GM12878 (cell line): Measurements from ENCODE around the gene PNPLA5. TPM values are rescaled to one million over a fixed set of nuclear protein-coding genes. Genes with fewer than 3 reads are reported as not detected.

Experiments
- EED ChIP-seq: sonication (generic); IDR thresholded peaks from 2 replicates; pipeline ENCODE4 v1.6.1; 2016; ENCODE audit warnings: antibody characterized with exemption, low read depth
- IKZF1 ChIP-seq: fragments of 450-650 bp; conservative IDR thresholded peaks from 2 replicates; pipeline ENCODE4 v1.6.1; 2017; ENCODE audit warnings: antibody characterized with exemption, mild to moderate bottlenecking
- RBBP5 ChIP-seq: fragments of 200-600 bp; sonication (generic); conservative IDR thresholded peaks from 2 replicates; pipeline ENCODE4 v1.6.1; 2016
- polyA plus RNA-seq, 11 experiments: library from polyadenylated mRNA; depleted of rRNA in 4 of 11; unstranded in 6 of 11; stranded (reverse) in 5 of 11; fragments of >200 nt; fragmentation: Nextera tagmentation in 4 of 11; fragmentation: Illumina TruSeq in 1 of 11; extraction: Ambion mirVana in 4 of 11; extraction: Trizol in 1 of 11; gene quantifications; 1 replicate in 1 of 11; 2 replicates in 10 of 11; pipeline versions ENCODE4 v1.2.1 to v1.2.3, GENCODE V29; 2011 to 2016; ENCODE audit warnings: inconsistent platforms in 2 of 11, missing spikeins in 2 of 11, low read depth in 1 of 11
- total RNA-seq, 4 experiments: library from RNA; depleted of rRNA in 3 of 4; stranded (reverse); fragments of >200 nt in 3 of 4; fragmentation: Illumina TruSeq in 1 of 4; extraction: Trizol in 1 of 4; gene quantifications; 2 replicates each; pipeline versions ENCODE4 v1.2.1 to v1.2.3, GENCODE V29; 2013 to 2021
- TF ChIP-seq, protein P1 (sequence below): fragments of 150-350 bp; IDR thresholded peaks from 2 replicates; pipeline ENCODE4 v1.6.1; 2014; ENCODE audit warnings: mild to moderate bottlenecking, low read depth, low read length
- TF ChIP-seq, protein P2 (sequence below): IDR thresholded peaks from 2 replicates; pipeline ENCODE4 v1.6.1; 2012; ENCODE audit warnings: low read depth, low read length, improper control_type of control experiment
- TF ChIP-seq, protein P3 (sequence below): fragments of 450-650 bp; IDR thresholded peaks from 2 replicates; pipeline ENCODE4 v1.6.1; 2016; ENCODE audit warnings: mild to moderate bottlenecking
- TF ChIP-seq, protein P4 (sequence below): IDR thresholded peaks from 2 replicates; pipeline ENCODE4 v1.6.1; 2011; ENCODE audit warnings: mild to moderate bottlenecking, low read depth, low read length, moderate library complexity; ENCODE audit not compliant: insufficient replicate concordance

The PNPLA5 gene
- total and polyA plus RNA-seq, 10 of the 15 experiments (the other 5 are each of a cell fraction or from before 2014, with no cell fraction given) = not detected

DNA sequence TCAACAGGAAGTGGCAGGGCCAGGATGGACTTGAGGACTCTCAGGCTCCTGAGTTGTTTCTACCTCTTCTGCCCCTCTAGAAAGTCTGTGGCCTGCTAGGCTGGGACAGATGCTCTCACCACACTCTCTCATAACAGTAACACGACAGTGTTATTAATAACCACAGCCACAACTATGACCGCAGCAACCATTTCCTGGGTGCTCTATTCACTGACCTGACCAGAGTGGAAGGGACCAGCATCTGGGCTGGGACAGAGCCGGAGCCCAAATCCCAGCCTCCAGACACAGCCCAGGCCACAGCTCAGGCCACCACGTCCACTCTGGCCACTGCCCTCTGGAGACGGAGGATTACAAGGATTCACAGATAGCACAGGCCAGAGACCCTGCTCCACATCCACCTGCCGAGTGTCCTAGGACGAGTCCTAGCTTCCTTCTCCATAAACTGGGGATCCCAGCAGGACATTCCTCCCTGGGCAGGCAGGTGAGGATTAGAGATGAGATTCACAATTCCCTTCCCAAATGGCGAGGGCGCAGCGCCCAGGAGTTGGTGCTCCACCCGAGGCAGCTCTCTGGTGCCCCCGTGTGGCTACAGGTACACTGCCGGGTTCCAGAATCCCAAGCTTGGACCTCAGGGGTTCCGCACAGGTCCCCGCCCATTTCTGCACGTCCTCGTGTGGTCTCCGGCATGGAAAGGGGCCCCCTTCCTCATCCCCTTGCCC, 7.1 kb downstream of the PNPLA5 start (continued):
- TF ChIP-seq, protein P1, sequence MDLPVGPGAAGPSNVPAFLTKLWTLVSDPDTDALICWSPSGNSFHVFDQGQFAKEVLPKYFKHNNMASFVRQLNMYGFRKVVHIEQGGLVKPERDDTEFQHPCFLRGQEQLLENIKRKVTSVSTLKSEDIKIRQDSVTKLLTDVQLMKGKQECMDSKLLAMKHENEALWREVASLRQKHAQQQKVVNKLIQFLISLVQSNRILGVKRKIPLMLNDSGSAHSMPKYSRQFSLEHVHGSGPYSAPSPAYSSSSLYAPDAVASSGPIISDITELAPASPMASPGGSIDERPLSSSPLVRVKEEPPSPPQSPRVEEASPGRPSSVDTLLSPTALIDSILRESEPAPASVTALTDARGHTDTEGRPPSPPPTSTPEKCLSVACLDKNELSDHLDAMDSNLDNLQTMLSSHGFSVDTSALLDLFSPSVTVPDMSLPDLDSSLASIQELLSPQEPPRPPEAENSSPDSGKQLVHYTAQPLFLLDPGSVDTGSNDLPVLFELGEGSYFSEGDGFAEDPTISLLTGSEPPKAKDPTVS = no peak
- 0 out of 2 replicates have a peak, but pooled peaks have one; percentile 46 for TF ChIP-seq EED
- TF ChIP-seq, protein P2, sequence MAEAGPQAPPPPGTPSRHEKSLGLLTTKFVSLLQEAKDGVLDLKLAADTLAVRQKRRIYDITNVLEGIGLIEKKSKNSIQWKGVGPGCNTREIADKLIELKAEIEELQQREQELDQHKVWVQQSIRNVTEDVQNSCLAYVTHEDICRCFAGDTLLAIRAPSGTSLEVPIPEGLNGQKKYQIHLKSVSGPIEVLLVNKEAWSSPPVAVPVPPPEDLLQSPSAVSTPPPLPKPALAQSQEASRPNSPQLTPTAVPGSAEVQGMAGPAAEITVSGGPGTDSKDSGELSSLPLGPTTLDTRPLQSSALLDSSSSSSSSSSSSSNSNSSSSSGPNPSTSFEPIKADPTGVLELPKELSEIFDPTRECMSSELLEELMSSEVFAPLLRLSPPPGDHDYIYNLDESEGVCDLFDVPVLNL = no peak
- TF ChIP-seq, protein P3, sequence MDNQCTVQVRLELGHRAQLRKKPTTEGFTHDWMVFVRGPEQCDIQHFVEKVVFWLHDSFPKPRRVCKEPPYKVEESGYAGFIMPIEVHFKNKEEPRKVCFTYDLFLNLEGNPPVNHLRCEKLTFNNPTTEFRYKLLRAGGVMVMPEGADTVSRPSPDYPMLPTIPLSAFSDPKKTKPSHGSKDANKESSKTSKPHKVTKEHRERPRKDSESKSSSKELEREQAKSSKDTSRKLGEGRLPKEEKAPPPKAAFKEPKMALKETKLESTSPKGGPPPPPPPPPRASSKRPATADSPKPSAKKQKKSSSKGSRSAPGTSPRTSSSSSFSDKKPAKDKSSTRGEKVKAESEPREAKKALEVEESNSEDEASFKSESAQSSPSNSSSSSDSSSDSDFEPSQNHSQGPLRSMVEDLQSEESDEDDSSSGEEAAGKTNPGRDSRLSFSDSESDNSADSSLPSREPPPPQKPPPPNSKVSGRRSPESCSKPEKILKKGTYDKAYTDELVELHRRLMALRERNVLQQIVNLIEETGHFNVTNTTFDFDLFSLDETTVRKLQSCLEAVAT = 0 out of 2 replicates have a peak, but pooled peaks have one; percentile 30
- TF ChIP-seq RBBP5 = no peak
- peak; percentile 56; the same call in 1 of the 2 replicates for TF ChIP-seq IKZF1
- TF ChIP-seq, protein P4, sequence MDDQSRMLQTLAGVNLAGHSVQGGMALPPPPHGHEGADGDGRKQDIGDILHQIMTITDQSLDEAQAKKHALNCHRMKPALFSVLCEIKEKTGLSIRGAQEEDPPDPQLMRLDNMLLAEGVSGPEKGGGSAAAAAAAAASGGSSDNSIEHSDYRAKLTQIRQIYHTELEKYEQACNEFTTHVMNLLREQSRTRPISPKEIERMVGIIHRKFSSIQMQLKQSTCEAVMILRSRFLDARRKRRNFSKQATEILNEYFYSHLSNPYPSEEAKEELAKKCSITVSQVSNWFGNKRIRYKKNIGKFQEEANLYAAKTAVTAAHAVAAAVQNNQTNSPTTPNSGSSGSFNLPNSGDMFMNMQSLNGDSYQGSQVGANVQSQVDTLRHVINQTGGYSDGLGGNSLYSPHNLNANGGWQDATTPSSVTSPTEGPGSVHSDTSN = no peak
